GM12878 (cell line): ENCODE data around the gene CHMP4A. TPM values are rescaled to one million over a fixed set of nuclear protein-coding genes. Genes with fewer than 3 reads are reported as not detected.

Experiments used
- ATAC-seq: fragments of 200-7000 bp; cut with Tn5 transposase; 3 replicates; pipeline ENCODE4 v1.9.1; 2020; ENCODE audit warnings: mild to moderate bottlenecking, moderate library complexity
- BruUV-seq: library from RNA; stranded (reverse); fragments of 400-500 nt; replicated peaks from 2 replicates; lab custom pipeline; 2021; lab: Mats Ljungman, UMichigan
- CTCF ChIA-PET: fragments of 300-600 bp; sonication (Branson Sonifier 250); formaldehyde crosslinking; extraction: SDS; loops from one replicate; lab custom pipeline; 2021; ENCODE audit warnings: inconsistent platforms; lab: Yijun Ruan, JAX
- POLR2A ChIA-PET: fragments of 350-600 bp; formaldehyde crosslinking; extraction: SDS; loops from one replicate; lab custom pipeline; 2021; ENCODE audit warnings: inconsistent platforms; lab: Charles Lee
- RAD21 ChIA-PET: fragments of 300-600 bp; sonication (Branson Sonifier 250); formaldehyde crosslinking; loops from one replicate; lab custom pipeline; 2023; ENCODE audit warnings: antibody characterized with exemption; ENCODE audit not compliant: unreplicated experiment; lab: Charles Lee
- SMC1A ChIA-PET: fragments of 300-600 bp; sonication (Branson Sonifier 250); formaldehyde crosslinking; loops from one replicate; lab custom pipeline; 2023; ENCODE audit not compliant: unreplicated experiment, uncharacterized antibody; lab: Charles Lee
- DNase-seq: peaks from one replicate; pipeline ENCODE4 v3.0.0-alpha.2; 2011; ENCODE audit warnings: low read depth, low spot score
- FAIRE-seq: peaks from 3 replicates; lab custom pipeline; 2011; peaks lifted over from hg19 to GRCh38; lab: Jason Lieb, UNC
- H2AFZ ChIP-seq: 2 replicates; pipeline ENCODE4 v1.6.0; 2011; ENCODE audit warnings: low read depth, low read length, control low read depth; ENCODE audit not compliant: control insufficient read depth
- H3K27ac ChIP-seq: 2 replicates; pipeline ENCODE4 v1.5.1; 2011; ENCODE audit warnings: control low read depth; ENCODE audit not compliant: control insufficient read depth, insufficient read depth
- H3K27me3 ChIP-seq, 2 experiments: replicated peaks in 1 of 2; 2 replicates each; pipeline versions ENCODE4 v1.6.0 to v1.6.1; 2011; ENCODE audit warnings: low read length in 1 of 2; ENCODE audit not compliant: control insufficient read depth in 2 of 2, insufficient read depth in 2 of 2
- H3K36me3 ChIP-seq, 2 experiments: 2 replicates each; pipeline ENCODE4 v1.5.1; 2011; ENCODE audit warnings: low read length in 1 of 2; ENCODE audit not compliant: control insufficient read depth in 2 of 2, insufficient read depth in 2 of 2
- H3K4me1 ChIP-seq: 2 replicates; pipeline ENCODE4 v1.6.1; 2011; ENCODE audit warnings: mild to moderate bottlenecking, low read length, moderate library complexity, mixed read lengths; ENCODE audit not compliant: control insufficient read depth, insufficient read depth
- H3K4me2 ChIP-seq: 2 replicates; pipeline ENCODE4 v1.6.0; 2011; ENCODE audit warnings: control low read depth; ENCODE audit not compliant: control insufficient read depth, insufficient read depth
- H3K4me3 ChIP-seq: fragments of 200-600 bp; sonication (generic); 2 replicates; pipeline ENCODE4 v1.5.1; 2016
- H3K79me2 ChIP-seq: 2 replicates; pipeline ENCODE4 v1.6.0; 2011; ENCODE audit warnings: low read length; ENCODE audit not compliant: control insufficient read depth, insufficient read depth
- H3K9ac ChIP-seq: 2 replicates; pipeline ENCODE4 v1.8.0; 2011; ENCODE audit warnings: low read length, control low read depth, mixed read lengths; ENCODE audit not compliant: control insufficient read depth, insufficient read depth
- H3K9me3 ChIP-seq: replicated peaks from 3 replicates; pipeline ENCODE4 v1.5.1; 2011; ENCODE audit warnings: mild to moderate bottlenecking, low read length; ENCODE audit not compliant: control insufficient read depth, insufficient read depth
- H4K20me1 ChIP-seq: 2 replicates; pipeline ENCODE4 v1.6.0; 2011; ENCODE audit not compliant: control insufficient read depth, insufficient read depth
- CREB1 ChIP-seq: IDR thresholded peaks from 2 replicates; pipeline ENCODE4 v1.6.1; 2012; ENCODE audit warnings: low read depth, mild to moderate bottlenecking, inconsistent platforms
- NR2F1 ChIP-seq: fragments of 450-650 bp; conservative IDR thresholded peaks from 2 replicates; pipeline ENCODE4 v1.6.1; 2017; ENCODE audit warnings: mild to moderate bottlenecking
- RCOR1 ChIP-seq: conservative IDR thresholded peaks from 2 replicates; pipeline ENCODE4 v1.6.1; 2012; ENCODE audit warnings: low read depth, low read length, improper control_type of control experiment
- SRF ChIP-seq, 2 experiments: IDR thresholded peaks; 2 replicates each; pipeline ENCODE4 v1.6.1; 2011; ENCODE audit warnings: low read depth in 2 of 2, low read length in 2 of 2, mild to moderate bottlenecking in 1 of 2, moderate library complexity in 1 of 2
- WGBS: methylation state at CpG from one replicate; pipeline ENCODE4 v1.1.6; 2016; ENCODE audit warnings: low lambda C conversion rate; ENCODE audit not compliant: insufficient replicate concordance, insufficient coverage; ENCODE audit errors: missing lambda C conversion rate; 5-methylcytosine and 5-hydroxymethylcytosine counted together
- in situ Hi-C: fragments of 300-500 bp; cut with MboI; formaldehyde crosslinking; loops from 9 replicates; pipeline ENCODE4 v1.14.3; 2018; ENCODE audit warnings: mixed read lengths
- intact Hi-C: fragments of 100-400 bp; cut with micrococcal nuclease; formaldehyde crosslinking; loops from one replicate; pipeline ENCODE4 v1.14.2; 2022; ENCODE audit not compliant: unreplicated experiment
- polyA plus RNA-seq, 11 experiments: library from polyadenylated mRNA; depleted of rRNA in 4 of 11; unstranded in 6 of 11; stranded (reverse) in 5 of 11; fragments of >200 nt; fragmentation: Nextera tagmentation in 4 of 11; fragmentation: Illumina TruSeq in 1 of 11; extraction: Ambion mirVana in 4 of 11; extraction: Trizol in 1 of 11; gene quantifications; 1 replicate in 1 of 11; 2 replicates in 10 of 11; pipeline versions ENCODE4 v1.2.1 to v1.2.3, GENCODE V29; 2011 to 2016; ENCODE audit warnings: inconsistent platforms in 2 of 11, missing spikeins in 2 of 11, low read depth in 1 of 11
- total RNA-seq, 4 experiments: library from RNA; depleted of rRNA in 3 of 4; stranded (reverse); fragments of >200 nt in 3 of 4; fragmentation: Illumina TruSeq in 1 of 4; extraction: Trizol in 1 of 4; gene quantifications; 2 replicates each; pipeline versions ENCODE4 v1.2.1 to v1.2.3, GENCODE V29; 2013 to 2021
- TF ChIP-seq, protein P1 (sequence below): fragments of 450-650 bp; IDR thresholded peaks from 2 replicates; pipeline ENCODE4 v1.6.1; 2016; ENCODE audit warnings: mild to moderate bottlenecking

The CHMP4A gene
- total and polyA plus RNA-seq, 10 of the 15 experiments (the other 5 are each of a cell fraction or from before 2014, with no cell fraction given): 35.5 to 151 (median 84.7) TPM

DNA sequence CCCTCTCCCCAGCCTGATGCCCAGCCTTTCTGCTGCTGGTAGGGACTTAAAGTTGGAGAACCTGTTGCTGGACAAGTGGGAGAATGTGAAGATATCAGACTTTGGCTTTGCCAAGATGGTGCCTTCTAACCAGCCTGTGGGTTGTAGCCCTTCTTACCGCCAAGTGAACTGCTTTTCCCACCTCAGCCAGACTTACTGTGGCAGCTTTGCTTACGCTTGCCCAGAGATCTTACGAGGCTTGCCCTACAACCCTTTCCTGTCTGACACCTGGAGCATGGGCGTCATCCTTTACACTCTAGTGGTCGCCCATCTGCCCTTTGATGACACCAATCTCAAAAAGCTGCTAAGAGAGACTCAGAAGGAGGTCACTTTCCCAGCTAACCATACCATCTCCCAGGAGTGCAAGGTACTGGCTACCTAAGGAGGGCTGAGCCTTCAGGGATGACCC, 6.2 kb downstream of the CHMP4A start:
- TF ChIP-seq SRF (IDR thresholded peaks at IDR 0.05; ENCODE audit: low read depth in 2 of 2, low read length in 2 of 2) (no peak), NR2F1 (no peak), CREB1 (no peak), RCOR1 (no peak)
- TF ChIP-seq, protein P1, sequence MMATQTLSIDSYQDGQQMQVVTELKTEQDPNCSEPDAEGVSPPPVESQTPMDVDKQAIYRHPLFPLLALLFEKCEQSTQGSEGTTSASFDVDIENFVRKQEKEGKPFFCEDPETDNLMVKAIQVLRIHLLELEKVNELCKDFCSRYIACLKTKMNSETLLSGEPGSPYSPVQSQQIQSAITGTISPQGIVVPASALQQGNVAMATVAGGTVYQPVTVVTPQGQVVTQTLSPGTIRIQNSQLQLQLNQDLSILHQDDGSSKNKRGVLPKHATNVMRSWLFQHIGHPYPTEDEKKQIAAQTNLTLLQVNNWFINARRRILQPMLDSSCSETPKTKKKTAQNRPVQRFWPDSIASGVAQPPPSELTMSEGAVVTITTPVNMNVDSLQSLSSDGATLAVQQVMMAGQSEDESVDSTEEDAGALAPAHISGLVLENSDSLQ: no peak
- no peak overlapping the region for H3K4me2 ChIP-seq
- ChIA-PET SMC1A (no interaction called here), RAD21 (no interaction called here), POLR2A (interaction anchor here (0.6 to 1.6 kb wide), 4 partner anchors 11 to 59 kb away, joined by 3 to 11 read pairs (median 4); partner anchors contain the start of genes RNF31 and TM9SF1), CTCF (interaction anchor here (1.1 kb wide), 1 partner anchor 171 kb away, joined by 3 read pairs; no protein-coding TSS in a partner anchor)
- in situ Hi-C loops (no loop called here), intact Hi-C loops (no loop called here)
- no peak overlapping the region for H3K9ac ChIP-seq
- DNase-seq (no peak), FAIRE-seq (no peak), ATAC-seq (no peak; the same call in 2 of the 3 replicates)
- peaks cover 3 to 36% of the 10 kb centered on the region in 2 experiments; a peak in 3 of 4 replicates for H3K36me3 ChIP-seq
- H4K20me1 ChIP-seq: 0 out of 2 replicates have a peak, but pooled peaks cover 3% of the 10 kb centered on the region
- H3K4me1 ChIP-seq: peaks cover 3% of the 10 kb centered on the region
- BruUV-seq: no TSS peak
- H3K27ac ChIP-seq: no peak overlapping the region
- H2AFZ ChIP-seq: no peak overlapping the region
- WGBS: 88% methylated on average over 5 of the region's 5 CpGs
- peaks cover 3% of the 10 kb centered on the region; the same call in 2 of the 3 replicates for H3K9me3 ChIP-seq
- no peak overlapping the region for H3K4me3 ChIP-seq
- H3K79me2 ChIP-seq: peaks cover 10% of the 10 kb centered on the region
- H3K27me3 ChIP-seq: no peaks in the 10 kb centered on the region
